Forelimb muscle (tissue), 1 donor: ENCODE measurements around the gene DOCK8. TPM values are rescaled to one million over a fixed set of nuclear protein-coding genes. Genes with fewer than 3 reads are reported as not detected.

Experiments
- DNase-seq: peaks from one replicate; pipeline ENCODE4 v3.0.0-alpha.2; 2013; ENCODE audit warnings: low read depth
- polyA plus RNA-seq: library from polyadenylated mRNA; unstranded; fragments of 120-200 nt; gene quantifications from one replicate; pipeline ENCODE4 v1.2.1, GENCODE V29; 2013; ENCODE audit not compliant: insufficient read length

The DOCK8 gene
- polyA plus RNA-seq, 1 donor = 6.0 TPM

- DNase-seq = no peak
These were observed 92.2 kb downstream of the DOCK8 start for GRCh38 chr9:306907-307306.

DNA sequence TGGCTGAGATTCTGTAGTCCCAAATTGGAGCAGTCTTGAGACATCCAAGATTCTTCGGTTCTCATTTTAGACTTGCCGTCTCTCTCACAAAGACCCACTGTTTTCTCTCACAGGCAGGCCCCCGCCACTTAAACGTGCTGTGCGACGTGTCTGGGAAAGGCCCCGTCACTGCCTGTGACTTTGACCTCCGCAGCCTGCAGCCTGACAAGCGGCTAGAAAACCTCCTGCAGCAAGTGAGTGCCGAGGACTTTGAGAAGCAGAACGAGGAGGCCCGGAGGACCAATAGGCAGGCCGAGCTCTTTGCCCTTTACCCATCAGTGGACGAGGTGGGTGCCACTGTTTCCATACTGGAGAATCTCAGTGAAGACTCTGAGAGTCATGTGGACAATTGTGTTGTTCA is 97.2 kb downstream of the DOCK8 start:
- no peak for DNase-seq

GRCh38 chr9:312596-313320 is 98.1 kb downstream of the DOCK8 start:
- no peak for DNase-seq

DNA sequence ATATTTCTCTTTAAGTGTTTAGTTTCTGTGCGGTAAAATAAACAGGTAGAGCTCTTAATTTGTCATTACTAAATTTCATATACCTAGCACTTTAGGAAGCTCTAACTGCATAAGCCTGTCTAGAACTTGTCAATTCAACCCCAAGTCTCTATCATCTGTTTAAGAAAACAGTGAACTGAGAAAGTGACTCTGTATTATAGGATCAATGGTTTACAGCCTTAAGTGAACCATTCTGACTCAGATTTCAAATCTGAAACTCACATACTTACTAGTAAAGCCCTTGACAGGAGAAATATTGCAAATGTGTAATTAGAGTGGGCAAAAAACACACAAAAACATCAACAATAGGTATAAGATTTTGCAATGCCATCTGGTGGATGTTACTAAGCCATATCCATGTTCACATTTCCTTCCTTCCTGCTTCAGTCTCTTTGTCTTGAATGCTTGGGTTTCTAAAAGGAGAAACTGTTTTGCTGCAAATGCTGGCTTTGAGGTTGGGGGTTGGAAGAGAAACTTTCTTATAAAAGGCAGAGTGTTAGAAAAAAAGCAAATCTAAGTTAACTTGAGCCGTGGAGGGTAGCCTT is 101.8 kb downstream of the DOCK8 start:
- no peak for DNase-seq

DNA sequence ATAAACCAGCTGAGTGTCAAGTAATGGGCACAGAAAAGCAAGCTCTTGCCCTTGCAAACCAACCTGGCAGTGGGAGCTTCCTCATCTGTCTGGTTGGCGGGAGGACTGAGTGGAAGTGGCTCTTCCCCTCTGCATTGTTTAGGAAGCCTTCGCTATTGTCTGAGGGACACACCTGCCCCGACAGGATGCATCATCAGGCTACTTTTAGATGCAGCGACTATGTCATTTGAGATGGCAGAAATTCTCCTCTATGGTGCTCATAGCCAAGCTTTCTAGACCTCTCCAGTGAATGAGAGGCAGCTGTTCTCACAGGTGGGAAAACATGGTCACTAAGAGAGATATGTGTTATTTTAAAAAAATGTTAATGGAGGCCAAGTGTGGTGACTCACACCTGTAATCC is 104.0 kb downstream of the DOCK8 start:
- no peak for DNase-seq

DNA sequence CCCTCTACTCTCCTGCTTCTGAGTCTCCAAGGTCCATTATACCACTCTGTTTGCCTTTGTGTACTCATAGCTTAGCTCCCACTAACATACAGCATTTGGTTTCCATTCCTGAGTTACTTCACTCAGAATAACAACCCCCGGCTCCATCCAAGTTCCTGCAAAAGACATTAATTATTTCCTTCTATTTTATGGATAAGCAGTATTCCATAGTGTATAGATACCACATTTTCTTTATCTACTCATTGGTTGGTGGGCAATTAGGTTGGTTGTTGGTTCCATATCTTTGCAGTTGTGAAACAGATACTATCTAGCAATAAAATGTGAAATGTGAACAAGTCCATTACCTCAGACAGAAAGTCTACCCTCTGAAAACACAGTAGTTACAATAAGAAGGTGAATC is 110.3 kb downstream of the DOCK8 start:
- no peak for DNase-seq

- DNase-seq = no peak
These were observed 112.0 kb downstream of the DOCK8 start for GRCh38 chr9:326667-327066.

- no peak for DNase-seq
These were observed 113.8 kb downstream of the DOCK8 start for GRCh38 chr9:328453-328852.

- no peak for DNase-seq
These were observed 116.5 kb downstream of the DOCK8 start for GRCh38 chr9:331197-331596.

GRCh38 chr9:335373-335772 is 120.7 kb downstream of the DOCK8 start:
- DNase-seq = no peak

DNA sequence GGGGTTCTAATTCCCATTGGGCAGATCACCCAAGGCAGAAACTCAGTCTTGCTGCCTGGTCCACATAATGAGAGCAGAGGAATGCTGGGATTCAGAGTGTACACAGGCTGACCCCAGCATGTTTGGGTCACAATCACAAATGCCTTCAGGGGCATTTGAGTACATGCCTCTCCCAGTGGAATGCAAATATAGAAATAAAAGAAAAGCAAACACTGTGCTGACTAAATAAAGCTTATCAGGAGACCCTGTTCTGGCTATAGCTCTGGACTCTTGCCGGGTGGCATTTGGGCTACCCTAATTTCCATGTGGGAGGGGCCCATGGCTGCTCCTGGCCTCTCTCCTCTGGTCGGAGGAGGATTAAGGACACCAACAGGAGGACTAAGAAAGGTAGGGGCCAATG is 121.4 kb downstream of the DOCK8 start:
- no peak for DNase-seq

DNA sequence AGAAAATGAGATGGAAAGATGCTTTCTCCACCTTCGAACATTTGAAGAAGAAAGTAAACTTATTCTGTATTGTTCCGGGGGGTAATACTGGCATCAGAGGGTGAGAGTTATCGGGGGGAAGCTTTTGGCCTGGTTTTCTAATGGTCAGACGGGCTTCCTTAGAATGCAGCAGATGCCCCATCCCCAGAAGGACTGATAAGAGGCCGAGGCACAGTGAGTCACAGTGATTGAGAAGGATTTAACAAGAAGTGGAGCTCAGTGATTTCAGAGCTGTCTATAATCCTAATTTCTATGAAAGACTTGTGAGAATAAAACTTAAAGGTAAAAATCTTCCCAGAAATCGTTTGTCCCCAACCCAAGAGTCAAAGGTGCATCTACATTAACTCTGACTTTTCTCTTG is 123.9 kb downstream of the DOCK8 start:
- DNase-seq = no peak

DNA sequence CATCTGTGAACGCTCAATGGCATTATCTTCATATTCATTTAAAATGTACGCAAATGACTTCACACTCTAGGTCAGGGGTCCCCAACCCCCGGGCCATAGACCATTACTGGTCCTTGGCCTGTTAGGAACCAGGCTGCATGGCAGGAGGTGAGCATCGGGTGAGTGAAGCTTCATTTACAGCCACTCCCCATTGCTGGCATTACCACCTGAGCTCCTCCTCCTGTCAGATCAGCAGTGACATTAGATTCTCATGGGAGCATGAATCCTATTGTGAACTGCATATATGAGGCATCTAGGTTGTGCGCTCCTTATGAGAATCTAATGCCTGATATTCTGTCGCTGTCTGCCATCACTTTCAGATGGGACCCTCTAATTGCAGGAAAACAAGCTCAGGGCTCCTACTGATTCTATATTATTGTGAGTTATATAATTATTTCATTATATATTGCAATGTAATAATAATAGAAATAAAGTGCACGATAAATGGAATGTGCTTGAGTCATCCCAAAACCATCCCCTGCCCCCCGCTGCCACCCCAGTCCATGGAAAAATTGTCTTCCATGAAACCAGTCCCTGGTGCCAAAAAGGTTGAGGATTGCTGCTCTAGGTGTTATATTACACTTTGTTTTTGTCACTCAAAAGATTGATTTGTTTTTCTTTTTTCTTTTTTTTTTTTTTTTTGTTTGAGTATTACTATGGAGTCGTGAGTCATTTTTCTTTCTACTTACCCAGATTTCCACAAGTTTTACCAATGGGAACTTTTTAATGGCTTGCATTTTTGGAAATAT is 127.2 kb downstream of the DOCK8 start:
- no peak for DNase-seq

GRCh38 chr9:343773-344172 is 129.1 kb downstream of the DOCK8 start:
- no peak for DNase-seq

DNA sequence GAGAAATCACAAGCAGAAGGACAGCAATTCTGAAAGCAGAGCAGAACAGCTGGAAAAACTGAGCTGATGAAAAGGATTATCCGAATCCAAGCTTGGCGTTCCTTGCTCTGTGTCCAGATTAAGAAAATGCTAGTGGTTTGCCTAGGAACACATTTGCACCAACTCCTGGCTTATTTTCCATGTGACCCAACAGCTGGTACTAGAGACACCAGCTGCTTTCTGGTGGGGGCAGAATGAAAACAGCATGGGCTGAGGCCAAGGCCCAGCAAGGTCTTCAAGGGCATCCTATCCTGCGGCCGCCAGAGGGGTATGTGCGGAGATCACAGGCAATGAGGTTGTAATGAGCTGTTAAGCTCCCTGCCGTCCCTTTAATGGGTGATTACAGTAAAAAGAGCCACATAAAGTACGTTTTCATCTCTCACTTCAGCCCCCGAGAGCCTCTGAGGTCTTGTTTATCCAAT is 131.5 kb downstream of the DOCK8 start:
- DNase-seq = peak; percentile 17

GRCh38 chr9:347667-348292 is 133.1 kb downstream of the DOCK8 start:
- DNase-seq = peak; percentile 41

DNA sequence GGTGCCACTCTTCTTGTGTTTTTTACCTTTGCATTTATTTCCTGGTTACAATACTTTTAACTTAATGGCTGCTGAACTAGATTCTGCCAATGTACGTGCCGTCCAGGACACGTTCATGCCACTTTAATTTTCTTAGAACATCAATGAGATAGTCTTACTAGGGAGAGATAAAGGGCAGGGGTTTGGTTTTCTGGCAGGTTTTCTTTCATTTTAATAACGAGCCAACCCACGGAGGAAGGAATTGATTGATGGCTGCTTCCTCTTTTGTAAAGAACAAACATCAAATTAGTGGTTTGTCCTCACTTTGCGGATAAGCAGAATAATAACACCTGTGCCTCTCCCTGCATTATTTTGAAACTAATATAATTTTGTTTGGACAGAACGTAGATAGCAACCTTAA is 135.7 kb downstream of the DOCK8 start:
- no peak for DNase-seq

DNA sequence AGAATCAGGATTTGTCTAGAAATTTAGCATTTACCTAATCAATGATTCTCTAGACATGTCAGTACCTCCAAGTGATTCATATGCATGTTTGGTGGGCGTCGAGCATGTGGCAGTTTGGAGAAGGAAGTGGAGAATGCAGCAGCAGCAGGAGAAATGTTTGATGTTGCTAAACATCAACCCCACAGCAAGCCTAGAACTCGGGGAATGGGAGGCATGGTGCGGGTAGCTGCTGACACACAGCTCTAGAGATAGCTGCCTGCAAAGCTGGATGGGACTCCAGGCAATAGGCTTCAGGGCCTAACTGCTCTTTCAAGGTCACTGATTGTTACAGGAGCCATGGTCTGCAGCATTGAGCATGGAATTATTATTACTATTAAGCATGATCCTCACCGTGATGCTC is 137.3 kb downstream of the DOCK8 start:
- no peak for DNase-seq

- DNase-seq = no peak
These were observed 138.4 kb downstream of the DOCK8 start for GRCh38 chr9:353077-353476.

- DNase-seq = no peak
These were observed 139.8 kb downstream of the DOCK8 start for GRCh38 chr9:354453-354852.

DNA sequence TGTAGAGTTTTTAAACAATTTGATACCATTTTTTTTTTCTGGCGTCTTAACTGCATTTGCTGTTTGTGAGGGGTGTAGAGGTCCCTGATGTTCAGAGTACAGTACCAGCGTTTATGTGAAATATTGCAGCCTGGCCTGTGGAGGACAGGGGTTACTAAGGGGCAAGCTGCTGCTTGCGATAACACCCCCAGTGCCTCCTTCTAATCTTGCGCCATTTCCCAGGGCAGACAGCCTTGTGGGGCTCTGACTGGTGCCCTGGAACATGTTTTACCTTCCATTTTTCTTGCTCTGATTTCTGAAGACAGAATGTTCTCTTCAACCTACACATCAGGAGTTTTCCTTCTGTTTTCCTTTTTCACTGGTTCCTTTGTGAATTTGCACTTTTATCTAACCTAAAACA is 142.9 kb downstream of the DOCK8 start:
- DNase-seq = no peak

DNA sequence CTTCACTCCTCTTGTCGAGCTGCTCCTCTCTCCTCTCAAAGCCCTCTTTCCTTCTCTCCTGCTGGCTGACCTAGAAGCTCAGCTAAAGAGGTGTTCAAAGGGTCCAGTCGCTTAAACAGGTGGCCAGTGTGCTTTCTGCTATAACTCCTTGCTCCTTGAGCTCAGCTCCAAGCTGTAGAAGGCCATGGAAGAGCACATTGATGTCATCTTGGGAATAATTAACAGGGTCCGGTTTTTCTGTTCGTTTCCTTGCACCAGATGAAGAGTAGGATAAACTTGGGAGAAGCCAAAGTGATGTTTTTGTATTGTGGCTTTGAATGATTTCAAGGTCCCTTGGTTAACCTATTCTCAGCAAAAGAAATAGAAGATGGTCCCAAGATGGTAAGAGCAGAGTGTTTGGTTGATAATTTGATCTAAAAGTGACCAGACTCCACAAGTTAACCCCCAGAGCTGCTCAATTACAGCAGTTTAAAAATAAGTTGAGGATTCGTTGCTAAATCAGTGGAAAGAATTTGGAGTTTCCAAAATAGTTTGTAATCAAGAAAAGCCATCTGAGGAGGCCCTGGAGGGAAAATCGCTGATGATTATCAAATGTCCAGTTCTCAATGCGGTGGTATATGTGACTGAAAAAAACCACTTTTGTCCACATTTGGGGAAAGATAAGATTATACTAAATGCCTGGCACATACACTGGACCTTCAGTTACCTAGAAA is 148.1 kb downstream of the DOCK8 start:
- no peak for DNase-seq
